ENCODE results near the gene KCNG2.
"Not testable (repeated sequence)": the region's sequence is repeated elsewhere in the genome, so short reads cannot be mapped to it uniquely, and the experiment has no call there.

KCNG2 gene, protein sequence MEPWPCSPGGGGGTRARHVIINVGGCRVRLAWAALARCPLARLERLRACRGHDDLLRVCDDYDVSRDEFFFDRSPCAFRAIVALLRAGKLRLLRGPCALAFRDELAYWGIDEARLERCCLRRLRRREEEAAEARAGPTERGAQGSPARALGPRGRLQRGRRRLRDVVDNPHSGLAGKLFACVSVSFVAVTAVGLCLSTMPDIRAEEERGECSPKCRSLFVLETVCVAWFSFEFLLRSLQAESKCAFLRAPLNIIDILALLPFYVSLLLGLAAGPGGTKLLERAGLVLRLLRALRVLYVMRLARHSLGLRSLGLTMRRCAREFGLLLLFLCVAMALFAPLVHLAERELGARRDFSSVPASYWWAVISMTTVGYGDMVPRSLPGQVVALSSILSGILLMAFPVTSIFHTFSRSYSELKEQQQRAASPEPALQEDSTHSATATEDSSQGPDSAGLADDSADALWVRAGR

DNA sequence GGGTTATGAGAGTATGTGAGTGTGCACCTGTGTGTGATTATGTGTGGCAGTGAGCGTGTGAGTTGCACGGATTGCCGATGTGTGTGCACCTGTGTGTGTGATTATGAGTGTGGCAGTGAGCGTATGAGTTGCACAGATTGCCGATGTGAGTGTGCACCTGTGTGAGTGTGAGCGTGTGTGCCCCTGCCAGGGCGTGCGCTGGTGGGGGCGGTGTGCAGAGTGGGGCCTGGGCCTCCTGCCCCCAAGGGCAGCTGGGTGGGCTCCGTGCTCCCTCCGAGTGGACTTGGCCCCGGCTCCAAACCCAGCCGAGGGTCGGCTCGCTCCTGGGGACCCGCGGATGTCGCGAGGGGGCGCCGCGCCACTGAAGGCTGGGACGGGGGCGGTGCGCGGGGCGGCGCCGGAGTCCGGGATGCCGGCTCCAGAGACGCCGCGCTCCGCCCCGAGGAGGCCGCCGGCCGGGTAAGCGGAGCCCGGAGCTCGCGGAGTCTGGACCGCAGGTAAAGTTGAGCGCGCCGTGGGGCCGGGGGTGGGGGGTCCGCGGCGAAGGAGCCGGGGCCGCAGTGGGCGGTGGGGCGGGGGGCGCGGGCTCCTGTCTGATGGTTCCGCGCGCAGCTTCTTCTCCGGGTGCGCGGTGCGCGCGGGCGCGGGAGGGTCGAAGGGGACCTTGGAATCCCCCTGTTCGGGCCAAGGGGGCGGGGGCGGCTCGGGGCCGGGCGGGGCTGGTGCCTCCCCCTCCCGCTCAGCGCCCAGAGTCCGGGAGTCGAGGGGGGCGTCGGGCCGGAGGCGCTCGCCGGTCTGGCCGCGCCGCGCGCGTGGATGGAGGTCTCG lies at the start of gene KCNG2:
Gene KCNG2 (plus strand): TSS at position 421 of the 828 bp plus-strand sequence. CDS start 65,730 bp downstream, outside the sequence.
- no peak for DNase-seq

DNA sequence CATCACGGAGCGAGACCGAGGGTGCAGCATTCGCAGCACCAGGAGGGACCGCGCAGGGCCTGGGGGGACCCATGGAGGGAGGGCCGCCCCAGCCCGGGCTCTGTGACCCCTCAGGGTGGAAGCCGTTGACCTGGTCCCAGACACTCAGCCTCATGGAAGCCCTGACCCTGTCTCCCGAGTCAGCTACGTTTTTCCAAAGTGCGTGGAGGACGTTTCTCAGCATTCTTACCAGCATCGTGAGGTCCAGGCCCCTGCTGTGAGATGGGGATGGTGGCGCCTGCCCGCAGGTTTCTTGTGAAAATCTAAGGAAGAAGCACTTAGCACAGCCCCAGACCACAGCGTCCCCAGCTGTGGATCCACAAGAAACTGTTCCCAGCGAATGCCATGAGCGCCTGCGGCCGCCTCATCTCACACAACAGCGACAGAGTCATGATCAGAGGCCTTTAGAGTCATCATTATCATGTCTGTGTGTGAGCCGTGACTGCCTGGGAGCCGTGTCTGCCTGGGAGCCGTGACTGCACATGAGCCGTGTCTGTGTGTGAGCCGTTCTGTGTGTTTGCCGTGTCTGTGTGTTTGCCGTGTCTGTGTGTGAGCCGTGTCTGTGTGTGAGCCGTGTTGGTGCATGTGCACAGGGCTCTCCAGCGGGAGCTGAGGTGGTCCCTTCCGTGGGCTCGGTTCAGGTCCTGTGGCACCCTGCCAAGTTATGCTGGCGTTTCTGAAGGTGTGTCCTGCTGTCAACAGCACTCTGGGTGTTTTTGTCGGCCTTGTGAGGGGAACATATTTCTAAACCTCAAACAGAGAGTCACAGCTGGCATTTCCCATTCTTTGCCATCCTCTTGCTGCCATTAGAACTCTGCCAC lies 49.2 kb upstream of the KCNG2 start:
- DNase-seq, result no peak

DNA sequence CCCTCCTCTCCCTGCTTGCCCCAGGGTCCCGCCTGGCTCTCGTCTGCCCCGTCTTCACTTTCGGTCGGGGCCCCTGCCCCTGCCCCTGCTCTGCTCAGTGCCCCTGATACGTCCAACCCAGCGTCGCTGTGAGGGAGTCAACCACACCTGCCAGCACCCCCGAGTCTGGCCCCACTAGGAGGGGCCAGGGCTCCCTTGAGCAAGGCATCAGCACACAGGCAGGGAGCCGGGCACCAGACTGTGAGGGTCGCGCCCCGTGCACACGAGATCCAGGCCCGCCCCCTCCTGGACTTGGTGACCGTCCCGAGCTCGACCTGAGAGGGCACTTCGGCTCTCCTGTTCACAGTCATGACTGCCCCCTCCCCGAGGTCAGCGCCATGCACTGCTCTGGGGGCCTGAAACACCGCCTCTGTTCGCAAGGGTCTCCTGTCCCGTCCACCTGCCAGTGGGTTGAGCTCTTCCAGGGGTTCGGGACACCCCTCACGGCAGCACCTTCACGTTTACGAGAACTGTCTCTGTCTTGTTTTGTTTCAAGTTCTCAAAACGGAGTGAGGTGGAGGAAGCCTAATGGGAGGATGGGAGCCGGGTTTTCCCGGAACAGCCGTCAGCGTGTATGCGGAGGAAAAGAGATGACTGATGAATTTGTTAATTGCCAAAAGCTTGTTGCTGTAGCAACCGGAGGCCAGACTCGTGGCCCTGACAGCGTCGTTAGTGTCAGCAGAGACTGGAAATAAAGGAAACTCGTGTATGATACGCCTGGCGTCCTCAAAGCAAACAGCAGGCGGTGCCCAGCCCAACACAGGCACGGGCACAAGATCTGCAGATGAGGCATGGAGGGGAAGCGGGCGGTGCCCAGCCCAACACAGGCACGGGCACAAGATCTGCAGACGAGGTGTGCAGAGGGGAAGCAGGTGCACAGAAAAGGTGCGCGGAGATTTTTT lies 48.2 kb upstream of the KCNG2 start:
- DNase-seq, result no peak

DNA sequence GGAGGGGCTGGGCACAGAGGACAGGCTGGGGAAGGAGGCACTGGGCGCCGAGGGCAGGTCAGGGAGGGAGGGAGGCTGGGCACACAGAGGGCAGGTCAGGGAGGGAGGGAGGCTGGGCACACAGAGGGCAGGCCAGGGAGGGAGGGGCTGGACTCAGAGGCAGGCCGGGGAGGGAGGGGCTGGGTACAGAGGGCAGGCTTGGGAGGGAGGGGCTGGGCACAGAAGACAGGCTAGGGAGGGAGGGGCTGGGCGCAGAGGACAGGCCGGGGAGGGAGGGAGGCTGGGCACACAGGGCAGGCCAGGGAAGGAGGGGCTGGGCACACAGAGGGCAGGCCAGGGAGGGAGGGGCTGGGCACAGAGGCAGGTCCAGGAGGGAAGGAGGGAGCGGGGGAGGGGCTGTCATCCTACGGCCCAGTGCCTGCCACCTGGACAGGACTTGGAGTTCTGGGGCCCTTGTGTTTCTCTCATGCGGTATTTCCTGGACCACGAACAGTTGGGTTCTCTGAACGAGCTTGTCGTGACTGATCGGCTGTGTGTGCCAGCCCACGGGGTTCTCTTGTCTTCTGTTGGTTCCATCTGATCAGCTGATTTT lies 46.7 kb upstream of the KCNG2 start:
- DNase-seq, result no peak

DNA sequence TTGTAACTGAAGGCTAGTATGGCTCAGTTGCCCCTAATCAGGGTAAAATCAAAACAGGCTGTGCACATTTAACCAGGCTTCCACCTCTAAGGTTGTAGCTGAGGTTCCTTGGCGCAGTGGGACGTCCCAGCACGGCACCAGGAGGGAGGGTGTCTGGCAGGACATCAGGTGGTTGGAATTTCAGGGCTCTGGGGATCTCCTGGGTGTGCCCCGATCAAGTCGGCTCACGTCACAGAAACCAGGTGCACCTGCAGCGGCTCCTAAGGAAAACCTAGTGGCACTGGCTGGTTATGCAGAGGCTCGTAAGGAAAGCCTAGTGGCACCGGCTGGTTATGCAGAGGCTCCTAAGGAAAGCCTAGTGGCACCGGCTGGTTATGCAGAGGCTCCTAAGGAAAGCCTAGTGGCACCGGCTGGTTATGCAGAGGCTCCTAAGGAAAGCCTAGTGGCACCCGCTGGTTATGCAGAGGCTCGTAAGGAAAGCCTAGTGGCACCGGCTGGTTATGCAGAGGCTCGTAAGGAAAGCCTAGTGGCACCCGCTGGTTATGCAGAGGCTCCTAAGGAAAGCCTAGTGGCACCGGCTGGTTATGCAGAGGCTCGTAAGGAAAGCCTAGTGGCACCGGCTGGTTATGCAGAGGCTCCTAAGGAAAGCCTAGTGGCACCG lies 45.7 kb upstream of the KCNG2 start:
- not testable (repeated sequence) for DNase-seq

DNA sequence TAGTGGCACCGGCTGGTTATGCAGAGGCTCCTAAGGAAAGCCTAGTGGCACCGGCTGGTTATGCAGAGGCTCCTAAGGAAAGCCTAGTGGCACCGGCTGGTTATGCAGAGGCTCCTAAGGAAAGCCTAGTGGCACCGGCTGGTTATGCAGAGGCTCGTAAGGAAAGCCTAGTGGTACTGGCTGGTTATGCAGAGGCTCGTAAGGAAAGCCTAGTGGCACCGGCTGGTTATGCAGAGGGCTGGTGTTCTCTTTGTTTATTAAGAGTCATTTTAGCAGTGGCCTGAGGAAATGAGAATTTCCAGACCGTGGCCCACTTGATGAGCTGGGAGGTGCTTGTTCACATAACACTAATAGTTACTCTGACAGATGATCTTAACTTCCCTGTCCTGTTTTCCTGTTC lies 44.8 kb upstream of the KCNG2 start:
- DNase-seq, result not testable (repeated sequence)

DNA sequence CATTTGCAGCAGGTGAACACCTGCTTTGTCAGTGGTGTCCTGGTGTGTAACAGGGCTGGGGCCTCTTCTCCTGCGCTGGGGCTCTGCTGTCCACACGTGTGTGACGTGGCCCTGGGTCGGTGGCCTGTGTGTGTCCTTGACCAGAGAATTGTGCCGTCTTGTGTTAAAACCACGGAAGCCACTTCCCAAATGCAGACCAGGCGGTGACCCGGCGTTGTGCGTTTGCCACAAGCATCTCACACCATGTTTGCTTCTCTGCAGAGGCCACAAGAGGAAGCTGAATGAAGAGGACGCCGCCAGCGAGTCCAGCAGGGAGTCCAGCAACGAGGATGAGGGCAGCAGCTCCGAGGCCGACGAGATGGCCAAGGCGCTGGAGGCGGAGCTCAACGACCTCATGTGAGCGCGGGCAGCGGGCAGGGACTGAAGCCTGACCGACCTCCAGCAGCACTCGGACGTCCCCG lies 44.3 kb upstream of the KCNG2 start:
- DNase-seq, result no peak

DNA sequence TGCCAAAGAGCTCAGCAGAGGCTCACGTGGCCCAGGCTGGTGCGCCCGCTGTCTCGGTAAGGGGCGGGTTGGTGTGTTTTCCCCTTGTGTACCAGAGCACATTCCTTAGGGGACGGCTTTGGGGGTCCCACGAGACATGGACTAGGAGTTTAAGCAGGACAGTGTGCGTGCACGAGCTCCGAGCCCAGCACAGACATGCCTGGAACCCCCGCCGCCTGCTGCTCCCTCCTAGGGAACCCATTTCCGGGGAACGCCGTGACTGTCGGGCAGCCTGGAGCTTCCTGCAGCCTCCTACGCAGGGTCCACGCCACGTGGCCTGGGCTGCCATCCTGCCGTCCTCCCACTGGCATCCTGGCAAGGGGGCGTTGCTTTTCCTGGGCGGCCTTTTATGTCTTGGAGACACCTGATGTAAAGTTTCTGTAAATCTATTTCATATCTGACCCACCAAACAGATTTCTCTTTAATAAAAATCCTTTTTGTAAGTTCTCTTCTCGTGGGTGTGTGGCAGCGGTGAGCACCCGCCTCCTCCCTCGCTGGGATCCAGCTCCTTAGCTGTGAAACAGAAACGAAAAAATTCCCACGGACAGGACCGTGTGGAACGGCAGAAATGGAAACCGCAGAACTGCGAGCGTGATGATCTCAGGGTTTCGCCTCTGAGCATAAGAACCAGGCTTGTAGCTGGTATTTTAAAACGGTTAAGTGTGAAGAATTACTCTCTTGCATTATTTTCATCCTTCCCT lies 43.5 kb upstream of the KCNG2 start:
- DNase-seq, result no peak

DNA sequence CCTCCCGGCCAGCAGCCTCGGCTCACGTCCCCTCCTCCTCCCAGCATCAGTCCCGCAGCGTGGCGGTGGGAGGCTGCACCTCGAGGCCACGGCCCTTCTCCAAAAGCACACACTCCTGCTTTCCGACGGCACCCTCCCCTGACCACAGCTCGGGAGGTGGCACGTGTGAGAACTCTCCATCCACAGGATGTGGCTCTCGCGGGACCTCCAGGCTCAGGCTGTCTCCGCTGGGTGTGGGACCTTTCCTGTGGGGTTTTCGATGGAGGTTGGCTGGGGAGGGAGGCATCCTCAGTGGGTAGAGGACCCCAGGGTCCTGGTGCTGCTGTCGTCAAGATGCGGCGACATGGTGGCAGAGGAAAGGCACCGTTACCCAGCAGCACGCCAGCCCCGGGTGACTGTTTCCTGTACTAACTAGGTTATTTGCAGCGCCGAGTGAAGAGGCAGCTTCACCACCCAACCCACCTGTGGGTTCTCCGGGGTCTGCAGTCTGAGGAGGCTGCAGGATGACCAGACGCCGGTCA lies 42.8 kb upstream of the KCNG2 start:
- DNase-seq, result no peak

DNA sequence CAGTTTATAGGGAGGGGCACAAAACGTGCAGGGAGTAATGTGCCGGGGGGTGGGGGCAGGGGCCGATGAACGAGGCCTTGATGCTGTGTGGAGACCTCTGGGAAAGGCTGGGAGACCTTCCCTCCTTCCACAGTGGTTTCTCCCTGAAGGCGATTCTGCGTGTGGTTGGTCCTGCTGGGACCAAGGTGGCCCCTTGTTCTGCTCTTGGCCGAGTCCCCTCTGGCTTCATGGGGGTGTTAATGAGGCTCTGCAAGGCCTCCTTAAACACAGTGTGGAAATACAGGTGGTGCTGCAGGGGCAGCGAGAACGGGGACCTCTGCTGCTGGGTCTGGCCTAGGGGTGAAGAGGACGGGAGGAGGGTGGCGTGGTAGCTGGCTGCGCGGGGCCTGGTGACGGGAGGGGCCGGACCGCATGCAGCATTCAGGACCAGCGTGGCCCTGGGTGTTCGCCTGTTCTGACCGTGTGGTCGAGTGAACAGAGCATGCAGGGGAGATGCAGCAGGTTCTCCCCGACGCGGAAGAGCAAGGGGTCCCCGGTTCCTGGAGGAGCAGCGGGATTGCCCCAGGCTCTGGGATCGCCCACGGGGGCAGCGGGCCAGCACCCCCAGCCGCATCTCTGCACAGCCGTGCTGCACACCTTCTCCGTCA lies 42.1 kb upstream of the KCNG2 start:
- no peak for DNase-seq

DNA sequence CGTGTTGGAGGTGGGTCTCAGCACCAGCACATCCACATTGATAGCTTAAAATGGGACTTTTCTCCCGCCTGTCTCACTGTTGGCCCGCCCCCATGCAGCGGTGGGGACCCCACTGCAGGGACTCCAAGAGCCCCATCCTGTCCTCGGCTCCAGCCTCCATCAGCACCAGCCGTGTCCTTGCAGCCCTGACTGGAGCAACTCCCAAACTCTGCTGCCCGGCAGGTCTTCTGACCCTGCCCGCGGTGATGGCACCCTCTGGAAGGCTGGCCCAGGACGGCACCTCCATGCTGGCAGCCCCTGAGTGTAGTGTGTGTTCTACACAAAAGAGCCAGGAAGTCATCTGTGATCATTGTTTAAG lies 41.6 kb upstream of the KCNG2 start:
- DNase-seq, result no peak

DNA sequence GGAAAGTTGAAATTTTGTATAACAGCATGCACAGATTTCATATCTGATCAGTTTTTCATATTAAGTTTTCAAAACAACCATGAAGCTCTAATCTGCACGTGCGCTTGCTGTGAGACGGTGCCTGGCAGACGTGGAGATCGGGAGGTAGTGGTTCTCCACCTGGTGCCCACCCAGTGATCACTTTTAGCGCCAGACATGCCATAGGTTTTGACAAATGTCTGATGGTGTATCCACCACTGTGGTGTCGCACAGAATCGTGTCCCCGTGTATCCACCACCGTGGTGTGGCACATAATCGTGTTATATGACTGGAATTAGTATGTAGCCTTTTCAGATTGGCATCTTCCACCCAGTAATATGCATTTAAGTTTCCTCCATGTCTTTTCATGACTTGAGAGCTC lies 40.9 kb upstream of the KCNG2 start:
- DNase-seq, result no peak

DNA sequence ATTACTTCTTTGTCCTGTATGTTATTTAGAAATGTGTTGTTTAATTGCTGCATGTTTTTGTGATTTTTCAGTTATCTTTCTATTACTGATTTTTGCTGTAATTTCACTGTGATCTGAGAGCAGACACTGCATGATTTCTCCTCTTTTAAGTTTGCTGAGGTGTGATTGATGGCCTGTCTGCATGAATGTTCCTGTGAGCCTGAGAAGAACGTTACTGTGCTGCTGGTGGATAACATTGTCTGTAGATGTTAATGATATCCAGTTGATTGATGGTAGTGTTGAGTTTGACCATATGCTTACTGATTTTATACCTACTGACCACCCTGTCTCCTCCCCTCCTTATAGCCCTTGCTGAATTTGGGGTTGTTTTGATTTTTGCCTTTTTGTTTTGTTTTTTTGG lies 37.4 kb upstream of the KCNG2 start:
- DNase-seq, result no peak

DNA sequence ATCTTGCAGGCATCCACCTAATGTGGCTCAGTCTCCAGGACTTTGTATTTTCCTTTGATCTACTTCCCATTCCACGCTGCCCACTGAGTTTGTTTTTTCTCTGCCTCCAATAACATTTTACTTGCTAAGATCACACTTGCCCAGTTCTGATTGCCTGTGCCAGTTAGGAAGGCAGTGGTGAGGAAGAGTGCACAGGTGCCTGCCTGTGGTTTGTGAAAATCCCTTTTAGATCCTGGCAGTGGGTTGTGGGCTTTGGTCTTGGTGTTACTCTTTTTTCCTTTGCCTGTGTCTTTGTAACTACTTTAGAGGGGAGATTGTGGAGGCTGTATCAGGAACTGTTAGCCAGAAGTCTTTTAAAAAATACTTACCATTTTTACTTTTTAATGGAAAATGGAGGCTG lies 36.9 kb upstream of the KCNG2 start:
- DNase-seq, result no peak

DNA sequence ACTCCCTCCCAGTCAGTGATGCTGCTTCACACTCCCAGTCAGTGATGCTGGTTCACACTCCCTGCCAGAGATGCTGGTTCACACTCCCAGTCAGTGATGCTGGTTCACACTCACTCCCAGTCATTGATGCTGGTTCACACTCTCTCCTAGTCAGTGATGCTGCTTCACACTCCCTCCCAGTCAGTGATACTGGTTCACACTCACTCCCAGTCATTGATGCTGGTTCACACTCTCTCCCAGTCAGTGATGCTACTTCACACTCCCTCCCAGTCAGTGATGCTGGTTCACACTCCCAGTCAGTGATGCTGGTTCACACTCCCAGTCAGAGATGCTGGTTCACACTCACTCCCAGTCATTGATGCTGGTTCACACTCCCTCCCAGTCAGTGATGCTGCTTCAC lies 34.3 kb upstream of the KCNG2 start:
- DNase-seq, result no peak

DNA sequence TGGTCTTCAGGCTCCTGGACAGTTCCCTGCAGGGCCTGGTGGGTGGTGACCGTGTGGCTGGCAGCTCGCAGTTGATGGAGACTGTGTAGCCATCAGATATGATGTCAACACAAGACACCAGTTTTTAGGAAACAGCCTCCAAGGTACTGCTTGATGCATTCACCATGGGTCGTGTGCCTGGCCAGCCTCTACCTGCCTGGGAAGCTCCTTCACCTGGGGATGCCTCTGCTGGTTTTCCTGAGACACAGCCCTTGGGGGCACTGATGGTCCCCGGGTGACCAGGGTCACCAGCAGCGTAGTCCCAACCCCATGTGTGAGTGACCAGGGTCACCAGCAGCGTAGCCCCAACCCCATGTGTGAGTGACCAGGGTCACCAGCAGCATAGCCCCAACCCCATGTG lies 33.6 kb upstream of the KCNG2 start:
- DNase-seq, result no peak

DNA sequence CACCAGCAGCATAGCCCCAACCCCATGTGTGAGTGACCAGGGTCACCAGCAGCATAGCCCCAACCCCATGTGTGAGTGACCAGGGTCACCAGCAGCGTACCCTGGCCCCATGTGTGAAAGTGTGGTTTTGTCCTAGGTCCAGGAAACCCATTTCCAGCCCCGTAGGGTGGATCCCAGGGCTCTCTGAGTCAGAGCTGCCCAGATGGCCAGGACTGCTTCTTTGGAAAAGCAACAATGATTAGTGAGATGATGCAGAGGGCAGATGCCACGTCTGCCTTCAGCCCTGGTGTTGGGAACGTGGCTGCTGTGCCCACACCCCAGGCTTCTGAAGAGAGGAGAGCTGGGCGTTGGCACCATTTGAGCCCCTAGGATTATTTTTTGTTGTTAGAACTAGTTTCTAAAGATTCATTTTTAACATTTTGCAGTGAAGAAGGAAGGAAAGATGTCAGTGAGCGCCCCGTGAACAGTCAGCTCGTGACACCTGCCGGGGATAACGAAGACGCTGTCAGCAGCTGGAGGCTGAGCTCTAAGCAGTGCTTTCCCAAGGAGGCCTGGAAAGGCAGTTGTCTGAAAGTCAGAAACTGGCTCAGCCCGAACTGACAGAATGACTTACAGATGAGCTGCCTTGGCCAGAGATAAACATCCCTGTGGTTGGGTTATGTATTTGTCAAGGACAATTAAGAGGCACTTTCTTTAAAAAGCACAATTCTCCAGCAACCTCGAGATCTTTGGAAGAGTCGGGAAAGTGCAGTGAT lies 32.1 kb upstream of the KCNG2 start:
- no peak for DNase-seq

DNA sequence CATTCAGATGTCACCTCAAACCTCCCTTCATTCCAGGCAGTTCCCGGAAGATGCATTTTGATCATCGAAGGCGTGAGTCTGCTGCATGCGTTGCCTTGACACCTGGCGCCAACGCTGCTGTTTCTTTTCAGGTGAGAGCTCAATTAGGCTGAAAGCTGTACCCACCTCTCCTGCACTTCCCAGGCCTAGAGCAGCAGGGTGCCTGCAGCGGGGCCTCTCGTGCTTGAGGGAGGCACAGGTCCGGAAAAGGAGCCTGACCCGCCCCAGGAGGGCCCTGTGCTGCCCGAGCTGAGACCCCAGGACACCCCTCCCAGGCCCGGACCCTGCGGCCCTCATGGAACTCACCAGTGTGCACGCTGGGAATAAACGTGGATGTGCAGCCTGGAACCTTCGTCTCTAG lies 31.4 kb upstream of the KCNG2 start:
- no peak for DNase-seq

DNA sequence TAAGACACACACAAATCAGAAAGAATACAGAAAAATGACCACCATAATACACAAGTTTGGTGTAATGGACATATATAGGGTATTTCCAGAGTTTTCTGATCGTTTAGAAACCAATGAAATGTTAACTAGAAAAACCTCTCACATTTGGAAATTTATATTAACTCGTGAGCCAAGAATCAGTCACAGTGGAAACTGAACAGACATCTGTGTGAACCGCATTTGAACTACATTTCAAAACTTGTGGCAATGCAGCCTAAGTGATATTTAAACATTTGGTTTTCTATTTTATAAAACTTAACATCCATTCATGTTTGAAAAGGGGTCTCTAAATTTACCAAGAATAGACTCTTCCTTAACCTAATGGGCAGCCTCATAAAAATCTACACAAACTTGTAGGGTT lies 29.0 kb upstream of the KCNG2 start:
- no peak for DNase-seq
